ENCODE results near the gene PPAN.

- TF ChIP-seq POLR2AphosphoS5 (IDR thresholded peaks at IDR 0.05; ENCODE audit: low read depth, low read length) (no peak), SIN3A (IDR thresholded peaks at IDR 0.05; ENCODE audit: borderline replicate concordance, insufficient read depth, low read length) (no peak), REST (IDR thresholded peaks at IDR 0.05; ENCODE audit: insufficient read depth in 1 of 2, low read depth in 2 of 2, low read length in 2 of 2) (no peak), TAF1 (IDR thresholded peaks at IDR 0.05; ENCODE audit: borderline replicate concordance, insufficient read depth, low read length) (no peak)
Observed at GRCh38 chr19:10105509-10106099, 558 bp upstream of the PPAN start.
